ENCODE results near the gene ATF7. TPM values are rescaled to one million over a fixed set of nuclear protein-coding genes. Genes with fewer than 3 reads are reported as not detected.

ATF7 gene
- total and polyA plus RNA-seq, 2 of the 4 experiments (the other 2 are of a cell fraction), result 7.0 to 16.3 TPM

GRCh38 chr12:53670971-53671370, 44.8 kb upstream of the ATF7 start (continued):
- no peak for TF ChIP-seq RFX5 (IDR thresholded peaks at IDR 0.05; ENCODE audit: low read depth, low read length)

- Histone ChIP-seq H3K4me3 (ENCODE audit: insufficient read depth, low read depth, low read length) (no peak overlapping the region), H3K18ac (ENCODE audit: low read depth, low read length) (no peak overlapping the region), H2AFZ (replicated peaks; ENCODE audit: low read length, poor library complexity) (no peak overlapping the region), H4K91ac (ENCODE audit: insufficient read depth, low read depth, low read length) (no peak overlapping the region), H3K9me1 (ENCODE audit: insufficient read depth, low read length) (peaks cover 11% of the 10 kb centered on the region; the same call in 1 of the 2 replicates), H4K5ac (ENCODE audit: low read depth, low read length) (no peak overlapping the region), H2AK5ac (ENCODE audit: low read depth, low read length) (no peak overlapping the region), H2BK120ac (ENCODE audit: low read depth, low read length) (no peak overlapping the region), H3K36me3 (ENCODE audit: control insufficient read depth, insufficient read depth, low read length) (peaks cover 41% of the 10 kb centered on the region), H3K4me2 (ENCODE audit: low read depth, low read length) (no peak overlapping the region), H3K14ac (replicated peaks; ENCODE audit: low read depth, low read length) (no peak overlapping the region), H3K9ac (ENCODE audit: low read depth, low read length) (no peak overlapping the region), H4K8ac (ENCODE audit: low read depth in 2 of 2, low read length in 2 of 2) (no peak overlapping the region), H3K4me1 (ENCODE audit: control insufficient read depth, insufficient read depth, low read length) (peaks cover 4% of the 10 kb centered on the region), H2BK5ac (ENCODE audit: low read depth, low read length, poor library complexity, severe bottlenecking) (no peak overlapping the region), H3K27me3 (ENCODE audit: control insufficient read depth, insufficient read depth, low read length) (no peaks in the 10 kb centered on the region), H3K27ac (ENCODE audit: insufficient read depth, low read length) (no peak overlapping the region), H2BK20ac (ENCODE audit: low read depth, low read length) (no peak overlapping the region), H3K23ac (ENCODE audit: low read depth, low read length) (no peak overlapping the region), H3K9me3 (ENCODE audit: control insufficient read depth, insufficient read depth, low read length) (no peaks in the 10 kb centered on the region), H2BK15ac (ENCODE audit: low read depth, low read length) (no peak overlapping the region), H3K56ac (ENCODE audit: extremely low read depth, insufficient read depth, low read length) (no peak overlapping the region), H4K20me1 (ENCODE audit: insufficient read depth, low read length) (no peaks in the 10 kb centered on the region; the same call in 1 of the 2 replicates), H3K79me1 (ENCODE audit: low read depth in 1 of 2, low read length in 2 of 2) (peaks cover 38 to 57% of the 10 kb centered on the region in 2 experiments), H3K4ac (ENCODE audit: low read depth, low read length) (no peak overlapping the region), H2AK9ac (replicated peaks; ENCODE audit: low read depth, low read length, poor library complexity) (no peak overlapping the region)
- ATAC-seq (ENCODE audit: low read depth) (no peak), DNase-seq (no peak)
- intact Hi-C loops (cut with micrococcal nuclease) (no loop called here), in situ Hi-C loops (cut with MboI; ENCODE audit: low sequenced_read_pairs) (no loop called here), dilution Hi-C loops (cut with HindIII; ENCODE audit: low sequenced_read_pairs, unreplicated experiment) (no loop called here)
- TF ChIP-seq RAD21 (IDR thresholded peaks at IDR 0.05; ENCODE audit: low read length) (no peak), NFE2L2 (IDR thresholded peaks at IDR 0.05; ENCODE audit: low read depth, low read length) (no peak), RCOR1 (IDR thresholded peaks at IDR 0.05; ENCODE audit: insufficient replicate concordance, low read length) (no peak), USF2 (IDR thresholded peaks at IDR 0.05; ENCODE audit: low read depth, low read length) (no peak)
- BruUV-seq (replicated peaks), result no TSS peak
- no CpG with 5 or more reads among the region's 7 CpGs for WGBS, 2 experiments (ENCODE audit: extremely low coverage in 2 of 2, insufficient read length in 1 of 2)
- CTCF ChIA-PET, result no interaction called here
- POLR2A ChIA-PET (ENCODE audit: unreplicated experiment), result no interaction called here
Observed at GRCh38 chr12:53670308-53670707, 44.1 kb upstream of the ATF7 start.

Measured in IMR-90 (cell line).